Measurements from ENCODE around the gene ZBTB21.
A peak's percentile ranks its signal among the peaks of the same experiment; 100 is the strongest.
"Not testable (repeated sequence)": the region's sequence is repeated elsewhere in the genome, so short reads cannot be mapped to it uniquely, and the experiment has no call there.

Gene ZBTB21

DNA sequence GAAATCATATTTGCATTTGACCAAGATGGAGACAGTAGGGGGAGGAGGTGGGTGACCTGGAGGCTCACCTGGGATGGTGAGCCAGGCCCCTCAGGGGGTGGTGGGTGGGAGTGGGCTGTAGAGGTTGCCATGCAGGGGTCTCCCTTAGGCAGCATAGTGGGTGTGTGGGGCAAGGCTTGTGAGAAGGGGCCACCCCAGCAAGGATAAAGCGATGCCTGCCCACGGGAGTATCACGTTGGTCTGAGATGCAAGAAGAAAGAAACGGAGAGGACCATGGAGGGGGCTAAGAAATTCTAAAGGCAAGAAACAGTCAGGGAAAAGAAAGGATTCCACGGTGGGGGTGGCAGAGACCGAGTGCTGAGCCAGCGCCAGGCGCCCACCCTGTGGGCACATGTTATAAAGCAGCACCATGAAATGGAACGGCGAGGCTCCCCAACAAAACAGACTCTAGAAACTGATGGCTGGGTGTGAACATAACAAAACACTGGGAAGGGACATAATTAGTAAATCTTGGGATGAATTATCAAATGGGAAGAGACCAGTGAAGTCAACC, 44.6 kb downstream of the ZBTB21 start:
- no peak for DNase-seq

DNA sequence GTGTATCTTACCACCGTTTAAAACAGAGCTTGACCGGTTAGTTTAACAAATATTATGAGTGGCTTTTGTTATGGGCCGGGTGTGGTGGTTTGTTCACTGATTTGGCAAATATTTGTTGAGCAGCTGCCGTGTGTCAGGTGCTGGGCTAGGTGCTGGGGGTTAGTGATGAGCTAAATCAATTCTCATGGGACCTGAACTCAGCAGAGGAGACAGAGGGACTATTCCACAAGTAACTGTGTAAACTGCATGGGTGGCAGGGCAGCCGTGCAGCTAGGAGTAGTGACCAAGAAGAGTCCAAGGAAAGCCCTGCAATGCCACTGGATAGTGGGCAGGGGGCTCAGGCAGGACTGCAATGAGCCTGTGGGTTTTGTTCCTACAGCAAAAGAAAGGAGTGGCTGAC, 45.1 kb downstream of the ZBTB21 start:
- no peak for DNase-seq

DNA sequence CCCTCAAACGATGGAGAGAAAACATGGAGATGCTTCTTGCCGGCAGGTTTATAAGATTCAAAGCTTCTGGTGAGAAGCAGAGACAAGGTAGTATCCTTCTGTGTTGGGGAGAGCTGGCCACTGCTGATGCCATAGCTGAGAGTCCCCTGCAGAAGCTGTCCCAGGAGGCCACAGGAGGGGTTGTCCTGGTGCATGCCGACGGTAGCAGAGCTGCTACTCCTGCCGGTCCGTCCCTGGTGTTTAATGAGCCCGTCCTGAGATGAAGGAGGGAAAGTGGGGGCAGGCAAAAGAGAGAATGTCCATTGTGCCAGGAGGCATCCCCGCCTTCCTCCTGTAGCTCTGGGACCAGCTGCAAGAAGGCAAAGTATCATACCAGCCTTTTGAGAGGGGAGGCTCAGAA, 46.0 kb downstream of the ZBTB21 start:
- DNase-seq = no peak

DNA sequence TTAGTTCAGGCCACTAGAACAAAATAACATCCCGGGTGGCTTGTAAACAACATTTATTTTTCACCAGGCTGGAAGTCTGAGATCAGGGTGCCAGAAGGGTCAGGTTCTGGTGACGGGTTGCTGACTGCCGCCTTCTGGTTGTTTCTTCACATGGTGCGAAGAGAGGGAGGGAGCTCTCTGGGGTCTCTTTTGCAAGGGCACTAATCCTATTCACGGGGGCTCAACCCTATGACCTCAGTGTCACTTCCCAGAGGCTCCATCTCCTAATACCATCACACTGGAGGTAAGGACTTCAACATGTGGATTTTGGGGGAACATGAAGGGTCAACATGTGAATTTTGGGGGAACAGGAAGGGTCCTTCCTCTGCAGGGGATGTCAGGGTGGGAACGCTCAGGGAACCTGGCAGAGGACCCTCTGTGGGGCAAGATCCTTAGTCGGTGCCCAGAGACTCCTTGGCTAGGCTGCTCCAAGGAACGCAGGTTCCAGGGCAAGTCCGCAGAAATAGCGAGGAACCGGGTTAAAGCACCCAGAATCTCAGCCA, 47.7 kb downstream of the ZBTB21 start:
- DNase-seq = no peak

DNA sequence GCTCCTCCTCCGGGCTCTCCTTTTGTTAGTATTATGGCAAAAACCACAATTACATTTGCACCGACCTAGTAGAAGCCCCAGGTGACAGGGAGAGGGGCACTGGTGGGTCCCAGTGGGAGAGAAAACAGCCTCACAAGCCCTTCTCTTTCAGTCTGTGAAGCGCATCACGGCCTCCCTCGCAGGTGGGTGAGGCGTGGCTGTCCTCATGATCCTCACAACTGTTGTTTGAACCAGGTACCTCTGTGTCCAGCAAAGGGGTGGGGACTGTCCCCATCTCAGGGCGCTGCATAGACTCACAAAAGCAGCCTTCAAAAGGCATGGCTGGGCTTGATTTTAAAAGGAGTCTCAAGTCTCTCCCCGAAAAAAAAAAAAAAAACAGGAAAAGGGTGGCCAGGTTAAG, 48.4 kb downstream of the ZBTB21 start:
- no peak for DNase-seq

DNA sequence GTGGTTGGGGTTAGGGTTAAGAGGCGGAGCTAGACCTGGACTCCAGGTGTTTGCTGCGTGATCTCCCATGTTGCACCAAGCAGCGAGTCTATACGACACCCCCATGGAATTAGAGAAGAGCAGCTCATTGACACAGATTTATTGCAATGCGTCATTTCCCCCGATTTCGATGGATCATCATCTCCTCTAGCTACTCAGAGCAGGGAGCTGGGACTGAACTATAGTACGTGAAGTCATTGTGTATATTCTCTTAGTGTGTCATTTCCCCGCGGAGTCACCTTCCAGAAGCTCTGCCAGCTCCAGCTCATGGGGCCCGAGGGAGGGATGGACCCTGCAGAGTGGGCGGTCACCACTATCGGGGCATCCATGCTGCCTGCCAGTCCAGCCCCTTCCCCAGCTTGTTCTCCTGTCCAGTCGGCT, 48.9 kb downstream of the ZBTB21 start:
- no peak for DNase-seq

DNA sequence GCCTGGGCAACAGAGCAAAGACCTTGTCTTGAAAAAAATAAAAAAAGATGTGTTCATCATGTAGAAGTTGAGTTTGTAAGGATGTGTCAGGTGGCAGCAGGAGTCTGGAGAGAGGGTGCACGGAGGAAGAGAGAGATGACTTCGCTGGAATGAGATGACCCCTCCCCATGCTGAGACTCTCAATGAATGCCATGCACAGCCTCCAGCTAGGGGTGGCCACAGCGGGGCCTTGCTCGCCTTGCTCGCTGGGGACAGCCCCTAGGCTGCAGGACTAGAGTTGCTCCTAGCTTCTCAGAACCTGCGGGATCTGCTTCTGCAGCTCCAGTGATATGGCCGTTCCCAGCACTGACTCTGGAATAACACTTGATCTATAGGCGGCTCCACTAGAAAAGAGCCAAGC, 49.8 kb downstream of the ZBTB21 start:
- no peak for DNase-seq

DNA sequence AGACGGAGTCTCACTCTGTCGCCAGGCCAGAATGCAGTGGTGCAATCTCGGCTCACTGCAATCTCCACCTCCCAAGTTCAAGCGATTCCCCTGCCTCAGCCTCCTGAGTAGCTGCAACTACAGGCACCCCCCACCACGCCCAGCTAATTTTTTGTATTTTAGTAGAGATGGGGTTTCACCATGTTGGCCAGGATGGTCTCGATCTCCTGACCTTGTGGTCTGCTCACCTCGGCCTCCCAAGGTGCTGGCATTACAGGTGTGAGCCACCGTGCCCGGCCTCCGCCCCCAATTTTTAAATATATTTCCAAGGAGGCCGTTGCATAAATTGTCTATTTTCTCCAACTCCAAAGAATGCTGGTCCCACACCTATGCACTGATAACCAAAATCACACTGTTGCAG, 50.5 kb downstream of the ZBTB21 start:
- not testable (repeated sequence) for DNase-seq

DNA sequence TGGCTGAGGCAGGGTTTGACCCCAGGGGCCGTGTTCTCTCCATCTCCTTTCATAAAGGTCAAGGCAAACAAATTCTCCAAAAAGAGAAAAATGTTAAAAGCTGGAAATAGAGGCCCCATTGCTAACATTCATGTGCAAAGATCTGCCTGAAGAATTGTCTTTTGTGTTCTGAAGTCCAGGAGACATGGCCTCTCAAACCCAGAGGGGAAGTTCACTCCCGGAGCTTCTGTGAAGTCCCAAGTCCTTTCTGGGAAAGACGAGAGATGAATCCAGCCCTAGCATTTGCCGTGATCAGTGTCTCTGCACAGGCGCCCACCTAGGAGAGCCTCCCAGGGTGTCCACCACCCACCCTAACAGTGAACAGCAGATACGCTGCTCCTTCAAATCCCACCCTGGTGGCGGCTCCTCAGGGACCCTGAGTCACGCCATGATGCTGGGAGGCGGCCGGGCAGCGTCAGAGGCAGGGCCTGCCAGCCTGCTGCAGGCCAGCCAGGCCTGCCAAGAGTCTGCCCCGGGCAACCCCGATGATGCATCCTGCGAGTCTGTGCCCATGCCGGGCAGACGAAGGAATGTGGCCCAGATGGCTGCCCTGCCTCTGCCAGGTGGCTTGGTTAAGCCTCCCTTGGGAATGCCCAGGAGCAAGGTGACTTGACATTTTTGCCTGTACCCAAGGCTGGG, 51.1 kb downstream of the ZBTB21 start:
- DNase-seq = no peak

DNA sequence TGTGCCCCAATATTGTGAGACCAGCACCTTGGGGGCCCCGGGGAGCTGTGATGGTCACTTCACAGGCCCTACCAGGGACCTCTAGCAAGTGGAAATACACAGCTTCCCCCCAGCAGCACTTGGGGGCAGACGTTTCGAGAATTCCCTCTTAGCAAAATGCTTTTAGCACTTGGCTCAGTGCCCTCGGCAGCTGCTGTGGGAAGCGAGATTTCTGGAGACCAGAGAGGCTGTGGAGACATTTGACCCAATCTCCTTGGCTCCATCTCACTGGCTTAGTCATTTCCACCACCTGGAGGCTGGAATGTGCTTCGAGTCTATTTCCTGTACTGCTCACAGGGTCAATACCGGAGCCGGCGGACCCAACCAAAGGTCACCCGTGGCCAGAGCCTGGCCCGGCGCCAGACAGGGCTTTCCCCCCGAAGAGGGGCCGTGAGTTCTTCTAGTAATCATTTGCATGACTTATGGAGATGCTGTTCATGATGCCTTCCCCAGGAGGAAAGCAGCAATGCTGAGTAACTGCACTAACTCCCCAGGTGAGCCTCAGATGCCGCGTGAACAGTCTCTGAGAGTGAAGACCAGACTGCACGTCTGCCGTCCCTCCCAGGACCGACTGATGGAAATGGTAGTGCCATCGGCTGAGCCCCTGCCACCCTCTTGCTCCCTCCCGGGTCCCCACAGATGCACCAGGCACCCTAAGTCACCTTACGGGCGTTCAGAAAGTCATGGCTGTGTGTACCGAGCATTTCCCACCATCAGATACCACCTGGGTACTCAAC, 52.0 kb downstream of the ZBTB21 start:
- DNase-seq = no peak

DNA sequence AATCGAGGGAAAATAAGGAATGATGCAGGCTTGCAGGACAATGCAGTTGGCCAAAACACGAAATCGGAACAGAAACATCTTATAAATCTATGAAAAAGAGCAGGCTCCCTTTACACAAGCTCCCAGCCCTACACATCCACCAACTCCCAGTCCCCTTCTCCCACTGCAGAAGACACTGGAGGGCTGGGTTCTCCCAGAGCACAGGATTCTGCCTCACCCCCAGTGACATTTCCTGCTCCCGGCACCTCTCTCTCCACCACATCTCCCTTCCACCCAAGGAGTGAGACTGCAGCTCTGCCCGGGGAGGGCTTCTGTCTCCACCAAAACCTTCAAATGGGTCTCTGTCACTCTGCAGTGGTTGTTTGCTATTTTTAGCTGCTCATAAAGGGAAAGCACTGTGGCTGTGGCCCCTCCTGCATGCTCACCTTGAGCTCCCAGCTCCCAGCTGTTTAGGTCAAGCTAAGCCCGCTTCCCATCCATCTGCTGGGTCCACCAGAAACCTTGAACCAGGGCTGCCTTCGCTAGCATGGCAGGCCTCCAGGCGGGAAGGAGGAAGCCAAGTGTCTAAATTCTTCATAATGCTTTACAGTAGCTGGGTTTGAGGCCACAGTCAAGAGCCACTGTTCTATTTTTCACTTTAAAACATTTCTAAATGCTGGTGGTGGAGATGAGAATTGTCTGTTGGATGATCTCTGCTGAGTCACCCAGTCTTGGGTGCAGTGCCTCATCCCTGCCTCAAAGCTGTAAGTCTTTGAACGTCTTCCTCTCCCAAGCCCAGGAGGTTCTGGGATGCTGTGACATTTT, 53.0 kb downstream of the ZBTB21 start:
- no peak for DNase-seq

DNA sequence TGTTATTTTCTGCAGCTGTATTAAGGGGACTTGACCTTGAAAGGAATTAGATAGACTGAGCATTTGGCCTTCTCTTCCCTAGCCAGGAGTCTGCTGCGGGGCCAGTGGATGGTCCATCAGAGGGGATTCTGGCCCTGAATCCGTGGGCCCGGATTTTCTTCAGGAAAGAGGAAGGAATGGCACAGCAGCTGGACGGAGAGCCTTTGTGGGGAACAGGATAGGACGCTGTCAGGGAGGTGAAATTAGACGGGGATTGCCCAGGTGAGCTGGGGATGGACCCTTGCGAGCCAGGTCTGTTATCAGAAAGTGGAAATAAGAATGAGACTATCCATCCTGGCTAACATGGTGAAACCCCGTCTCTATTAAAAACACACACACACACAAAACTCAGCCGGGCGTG, 54.6 kb downstream of the ZBTB21 start:
- no peak for DNase-seq

DNA sequence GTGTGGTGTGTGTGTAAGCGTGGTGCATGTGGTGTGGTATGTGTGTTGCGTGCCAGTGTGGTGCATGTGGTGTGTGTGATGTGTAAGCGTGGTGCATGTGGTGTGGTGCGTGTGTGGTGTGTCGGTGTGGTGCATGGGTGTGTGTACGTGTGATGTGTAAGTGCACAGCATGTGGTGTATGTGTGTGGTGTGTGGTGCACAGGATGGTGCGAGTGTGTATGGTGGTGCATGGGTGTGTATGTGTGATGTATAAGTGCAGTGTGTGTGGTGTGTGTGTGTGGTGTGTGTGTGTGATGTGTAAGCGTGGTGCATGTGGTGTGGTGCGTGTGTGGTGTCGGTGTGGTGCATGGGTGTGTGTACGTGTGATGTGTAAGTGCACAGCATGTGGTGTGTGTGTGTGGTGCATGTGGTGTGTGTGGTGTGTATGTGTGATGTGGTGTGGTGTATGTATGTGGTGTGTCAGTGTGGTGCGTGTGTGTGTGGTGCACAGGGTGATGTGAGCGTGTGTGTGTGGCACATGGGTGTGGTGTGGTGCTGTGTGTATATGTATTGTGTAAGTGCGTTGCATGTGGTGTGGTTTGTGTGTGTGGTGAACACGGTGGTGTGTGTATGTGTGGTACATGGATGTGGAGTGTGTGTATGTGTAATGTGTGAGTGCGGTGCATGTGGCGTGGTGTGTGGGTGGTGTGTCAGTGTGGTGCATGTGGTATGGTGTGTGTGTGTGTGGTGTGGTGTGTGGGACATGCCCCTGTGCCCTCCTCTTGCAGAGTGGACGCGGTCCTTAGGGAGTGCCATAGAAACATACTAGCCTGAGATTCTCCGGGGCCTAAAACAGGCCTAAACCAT, 55.3 kb downstream of the ZBTB21 start:
- DNase-seq = no peak

DNA sequence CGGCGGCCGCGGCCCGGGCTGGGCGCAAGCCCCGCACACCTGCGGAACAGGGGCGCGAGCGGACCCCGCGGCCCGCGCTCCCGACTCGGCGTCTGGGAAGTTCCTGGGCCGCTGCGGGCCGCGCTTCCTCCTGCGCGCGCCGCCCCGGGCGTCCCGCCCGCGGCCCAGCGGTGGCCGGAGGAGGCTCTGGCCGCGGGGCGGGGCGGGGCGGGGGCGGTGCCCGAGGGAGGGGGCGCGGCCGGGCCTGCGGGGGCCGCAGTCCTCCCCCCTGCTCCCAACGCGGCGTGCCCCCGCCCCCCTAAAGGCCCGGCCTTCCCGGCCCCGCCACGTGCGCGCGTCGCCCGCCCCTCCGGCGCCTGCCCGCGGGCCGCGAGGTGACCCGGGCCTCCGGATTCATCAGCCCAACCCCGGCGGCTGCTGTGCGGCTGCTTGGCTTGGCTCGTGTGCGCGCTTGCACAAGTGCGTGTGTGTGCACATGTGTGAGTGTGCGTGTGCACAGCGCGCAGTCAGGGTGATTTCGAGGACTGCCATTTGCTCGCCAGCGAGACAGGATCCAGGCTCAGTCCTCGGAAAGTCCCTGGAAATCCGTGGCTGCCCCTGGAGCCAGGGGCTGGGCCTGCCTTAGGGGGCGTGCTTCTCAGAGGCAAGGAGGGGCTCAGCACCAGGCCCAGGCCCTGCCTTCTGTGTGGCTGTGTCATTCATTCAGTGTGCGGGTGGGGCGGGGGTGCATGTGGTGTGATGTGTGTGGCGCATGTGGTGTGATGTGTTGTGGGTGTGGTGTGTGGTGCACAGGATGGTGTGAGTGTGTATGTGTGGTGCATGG, 56.1 kb downstream of the ZBTB21 start, which contains the start of gene C2CD2:
Gene C2CD2 (minus strand): TSS at position 188 of the 823 bp plus-strand sequence. CDS start 370 bp downstream, outside the sequence.
- DNase-seq = peak; percentile 70

DNA sequence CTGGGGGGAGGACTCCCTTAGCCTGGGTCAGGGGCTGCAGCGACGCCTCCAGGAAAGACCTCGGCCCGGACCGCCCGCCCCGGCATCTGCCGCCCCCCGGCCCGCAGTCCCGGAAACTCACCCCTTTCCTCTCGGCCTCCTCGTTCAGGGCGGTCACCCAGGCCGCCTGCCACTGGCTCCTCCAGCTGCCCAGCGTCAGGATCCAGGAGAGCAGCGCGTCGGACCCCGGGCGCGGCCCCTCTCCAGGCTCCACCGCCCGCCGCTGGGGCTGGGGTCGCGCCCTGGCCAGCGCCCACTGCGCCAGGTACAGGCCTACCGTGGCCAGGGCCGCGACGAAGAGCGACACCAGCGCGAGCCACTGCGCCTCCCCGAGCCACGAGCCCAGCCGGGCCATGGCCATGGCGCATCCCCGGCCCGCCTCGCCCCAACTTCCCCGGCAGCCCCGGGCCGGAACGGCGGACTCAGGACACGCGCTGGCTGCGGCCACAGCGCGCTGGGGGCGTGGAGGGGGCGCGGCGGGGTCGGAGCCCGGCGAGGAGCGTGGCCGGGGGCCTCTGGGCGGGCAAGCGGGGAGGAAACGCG, 56.8 kb downstream of the ZBTB21 start:
- no peak for DNase-seq

DNA sequence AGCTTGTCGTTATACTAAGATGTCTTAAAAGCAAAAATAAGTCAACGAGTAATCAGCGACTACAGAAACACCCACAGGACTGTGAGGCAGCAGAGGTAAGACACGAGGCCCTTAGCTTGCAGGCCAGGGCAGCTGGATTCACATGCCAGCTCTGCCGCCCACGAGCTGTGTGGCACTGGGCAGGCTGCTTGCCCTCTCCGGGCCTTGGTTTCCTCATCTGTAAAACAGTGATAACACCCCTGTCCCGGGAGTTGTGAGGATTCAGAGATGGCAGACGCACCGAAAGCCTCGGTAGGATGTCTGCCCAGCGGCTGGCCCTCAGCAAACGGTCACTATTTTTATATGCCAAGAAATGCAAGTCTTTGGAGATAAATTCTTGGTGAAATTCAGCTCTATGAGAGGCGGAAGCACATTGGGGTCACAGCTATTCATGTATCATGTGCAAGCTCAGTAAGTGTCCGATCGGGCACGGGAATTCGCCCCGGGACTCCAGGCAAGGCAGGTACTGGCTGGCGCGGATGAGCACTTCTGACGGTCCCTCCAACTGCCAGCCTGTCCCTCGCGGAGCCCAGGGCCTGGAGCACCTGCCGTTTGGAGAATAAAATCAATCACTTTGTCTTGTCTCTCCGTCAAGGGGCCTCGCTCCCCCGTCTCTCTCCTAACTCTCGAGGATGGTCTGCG, 57.5 kb downstream of the ZBTB21 start:
- peak; percentile 3 for DNase-seq

DNA sequence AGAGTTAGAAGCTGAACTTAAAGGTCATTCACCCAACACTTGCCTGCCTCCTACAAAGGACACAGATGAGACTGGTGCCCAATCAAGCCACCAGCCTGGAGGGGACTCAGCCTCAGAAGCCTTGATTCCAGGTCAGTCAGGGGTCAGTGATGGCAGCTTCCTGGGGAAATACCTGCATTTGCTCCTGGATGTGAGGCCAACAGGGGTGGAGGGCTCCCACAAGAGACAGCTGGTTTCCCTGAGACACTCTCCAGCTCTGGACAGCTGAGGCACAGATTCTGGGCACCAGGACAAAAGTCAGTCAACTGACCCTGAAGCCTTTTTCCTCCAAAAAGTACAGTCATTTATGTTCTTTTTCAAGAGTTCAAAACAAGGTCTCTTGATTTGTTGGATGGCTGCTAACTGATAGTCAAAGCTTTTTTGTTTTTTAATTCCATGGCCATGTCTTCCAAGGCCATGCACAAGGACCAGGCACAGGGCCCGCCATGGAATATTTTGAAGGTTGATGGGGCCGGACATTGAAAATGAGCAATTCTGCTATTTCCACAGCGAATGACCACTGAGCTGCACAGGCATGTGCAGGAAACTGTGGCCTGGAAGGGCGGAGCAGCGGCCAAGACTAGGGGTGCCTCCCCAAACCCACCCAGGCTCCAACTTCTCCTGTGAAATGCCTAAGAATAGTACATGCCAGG, 58.1 kb downstream of the ZBTB21 start:
- no peak for DNase-seq

DNA sequence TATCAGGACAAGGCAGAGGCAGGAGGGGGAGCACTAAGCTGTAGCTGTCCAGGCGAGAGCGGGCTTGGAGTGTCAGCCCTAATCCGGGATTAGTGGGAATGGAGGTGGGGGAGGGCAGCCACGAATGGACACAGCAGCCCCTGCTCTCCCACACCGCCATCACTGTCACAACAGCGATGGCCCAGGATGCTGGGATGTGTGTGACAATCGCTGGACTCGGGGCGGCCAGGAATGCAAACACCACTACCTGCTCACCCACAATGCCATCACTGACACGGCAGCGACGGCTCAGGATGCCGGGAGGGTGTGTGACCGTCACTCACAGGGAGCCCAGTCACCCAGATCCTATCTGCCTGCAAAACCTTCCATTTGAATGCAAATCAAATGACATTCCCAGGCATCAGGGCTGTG, 59.2 kb downstream of the ZBTB21 start:
- no peak for DNase-seq

DNA sequence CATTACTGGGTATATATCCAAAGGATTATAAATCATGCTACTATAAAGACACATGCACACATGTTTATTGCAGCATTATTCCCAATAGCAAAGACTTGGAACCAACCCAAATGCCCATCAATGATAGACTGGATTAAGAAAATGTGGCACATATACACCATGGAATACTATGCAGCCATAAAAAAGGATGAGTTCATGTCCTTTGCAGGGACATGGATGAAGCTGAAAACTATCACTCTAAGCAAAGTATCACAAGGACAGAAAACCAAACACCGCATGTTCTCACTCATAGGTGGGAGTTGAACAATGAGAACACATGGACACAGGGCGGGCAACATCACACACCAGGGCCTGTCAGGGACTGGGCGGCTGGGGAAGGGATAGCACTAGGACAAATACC, 60.5 kb downstream of the ZBTB21 start:
- DNase-seq = not testable (repeated sequence)
